ENCODE measurements around the gene BCAS1.

- no peak for TF ChIP-seq CTCF (IDR thresholded peaks at IDR 0.05; ENCODE audit: low read length)
- TF ChIP-seq EZH2 (optimal IDR thresholded peaks at IDR 0.05; ENCODE audit: low read depth, low read length) = no peak
- no peak for TF ChIP-seq EZH2phosphoT487 (IDR thresholded peaks at IDR 0.05; ENCODE audit: low read length)
These were observed 154.3 kb downstream of the BCAS1 start for GRCh38 chr20:53916173-53916512.
